Endothelial cell of umbilical vein (primary cell): ENCODE results near the gene SPATA31E1. TPM values are rescaled to one million over a fixed set of nuclear protein-coding genes. Genes with fewer than 3 reads are reported as not detected.
"Not testable (repeated sequence)": the region's sequence is repeated elsewhere in the genome, so short reads cannot be mapped to it uniquely, and the experiment has no call there.

Experiments used
- BruUV-seq: library from RNA; stranded (reverse); fragments of 400-500 nt; replicated peaks from 2 replicates; lab custom pipeline; 2021; lab: Mats Ljungman, UMichigan
- CTCF ChIA-PET: fragments of 300-600, 350-600 bp; sonication (Branson Sonifier 250); formaldehyde crosslinking; loops from one replicate; lab custom pipeline; 2021; ENCODE audit warnings: antibody characterized with exemption, inconsistent platforms; lab: Charles Lee
- POLR2A ChIA-PET: fragments of 300-600, 350-600 bp; sonication (Branson Sonifier 250); formaldehyde crosslinking; loops from one replicate; lab custom pipeline; 2021; ENCODE audit warnings: antibody characterized with exemption, inconsistent platforms; lab: Charles Lee
- DNase-seq: peaks from one replicate; pipeline ENCODE4 v3.0.0-alpha.2; 2011; ENCODE audit warnings: low read depth, low spot score
- FAIRE-seq: peaks from 2 replicates; lab custom pipeline; 2011; peaks lifted over from hg19 to GRCh38; lab: Jason Lieb, UNC
- H2AFZ ChIP-seq: 2 replicates; pipeline ENCODE4 v1.6.0; 2012; ENCODE audit warnings: low read depth, low read length, control low read depth, inconsistent platforms
- H3K27ac ChIP-seq: 2 replicates; pipeline ENCODE4 v1.5.1; 2011; ENCODE audit warnings: low read depth, mild to moderate bottlenecking, control low read depth, low read length, moderate library complexity; ENCODE audit not compliant: insufficient read depth
- H3K27me3 ChIP-seq, 2 experiments: 2 replicates each; pipeline versions ENCODE4 v1.6.0 to v1.6.1; 2011; ENCODE audit warnings: low read length in 2 of 2, mixed read lengths in 1 of 2; ENCODE audit not compliant: control insufficient read depth in 2 of 2, insufficient read depth in 2 of 2
- H3K36me3 ChIP-seq, 2 experiments: 2 replicates in 1 of 2; 3 replicates in 1 of 2; pipeline ENCODE4 v1.5.1; 2011; ENCODE audit warnings: low read length in 2 of 2, mild to moderate bottlenecking in 1 of 2, moderate library complexity in 1 of 2; ENCODE audit not compliant: control insufficient read depth in 2 of 2, insufficient read depth in 2 of 2; ENCODE audit errors: extremely low read depth in 1 of 2
- H3K4me1 ChIP-seq: 3 replicates; pipeline ENCODE4 v1.5.1; 2011; ENCODE audit warnings: mild to moderate bottlenecking, low read length; ENCODE audit not compliant: control insufficient read depth, insufficient read depth; ENCODE audit errors: extremely low read depth
- H3K4me2 ChIP-seq: 2 replicates; pipeline ENCODE4 v1.6.1; 2011; ENCODE audit warnings: low read length, control low read depth, mixed read lengths; ENCODE audit not compliant: insufficient read depth
- H3K4me3 ChIP-seq, 3 experiments: fragments of 200-600 bp in 1 of 3; sonication (generic), shearing (Covaris generic) in 1 of 3; replicated peaks in 1 of 3; 2 replicates each; pipeline ENCODE4 v1.5.1; 2011 to 2016; ENCODE audit warnings: control low read depth in 3 of 3, low read length in 3 of 3, mild to moderate bottlenecking in 2 of 3, inconsistent platforms in 1 of 3, low read depth in 1 of 3, moderate library complexity in 1 of 3; ENCODE audit not compliant: insufficient read depth in 1 of 3
- H3K79me2 ChIP-seq: 2 replicates; pipeline ENCODE4 v1.6.0; 2012; ENCODE audit warnings: low read length, inconsistent platforms; ENCODE audit not compliant: control insufficient read depth, insufficient read depth
- H3K9ac ChIP-seq: replicated peaks from 2 replicates; pipeline ENCODE3; 2011; ENCODE audit warnings: low read length, control low read depth; ENCODE audit not compliant: insufficient read depth; ENCODE audit errors: extremely low read depth
- H3K9me1 ChIP-seq: replicated peaks from 3 replicates; pipeline ENCODE4 v1.6.0; 2011; ENCODE audit warnings: mild to moderate bottlenecking, low read length; ENCODE audit not compliant: control insufficient read depth, insufficient read depth; ENCODE audit errors: extremely low read depth
- H3K9me3 ChIP-seq: replicated peaks from 2 replicates; pipeline ENCODE4 v1.5.1; 2012; ENCODE audit warnings: low read length, inconsistent platforms; ENCODE audit not compliant: control insufficient read depth, insufficient read depth
- H4K20me1 ChIP-seq: replicated peaks from 2 replicates; pipeline ENCODE3; 2011; ENCODE audit warnings: mild to moderate bottlenecking, low read length; ENCODE audit not compliant: control insufficient read depth, insufficient read depth; ENCODE audit errors: extremely low read depth
- EZH2 ChIP-seq: IDR thresholded peaks from 2 replicates; pipeline ENCODE4 v1.6.1; 2012; ENCODE audit warnings: borderline replicate concordance, low read depth, mild to moderate bottlenecking, moderate library complexity, low read length, inconsistent platforms; ENCODE audit not compliant: severe bottlenecking
- FOS ChIP-seq: IDR thresholded peaks from 2 replicates; pipeline ENCODE4 v1.6.1; 2011; ENCODE audit warnings: mild to moderate bottlenecking, low read length, moderate library complexity, borderline replicate concordance; ENCODE audit not compliant: insufficient read depth
- GATA2 ChIP-seq: IDR thresholded peaks from 2 replicates; pipeline ENCODE4 v1.7.0; 2011; ENCODE audit warnings: low read depth, mild to moderate bottlenecking, moderate library complexity, mixed read lengths, low read length; ENCODE audit not compliant: insufficient read length, insufficient read depth
- JUN ChIP-seq: IDR thresholded peaks from 2 replicates; pipeline ENCODE4 v1.6.1; 2011; ENCODE audit warnings: borderline replicate concordance, low read depth; ENCODE audit not compliant: insufficient read length, insufficient read depth
- MYC ChIP-seq: IDR thresholded peaks from one replicate; pipeline ENCODE4 v1.6.1; 2011; ENCODE audit warnings: mild to moderate bottlenecking, low read depth, low read length
- POLR2A ChIP-seq: IDR thresholded peaks from 2 replicates; pipeline ENCODE4 v1.6.1; 2012; ENCODE audit warnings: low read depth, mild to moderate bottlenecking, control low read depth, low read length
- POLR2AphosphoS5 ChIP-seq: IDR thresholded peaks from 2 replicates; pipeline ENCODE4 v1.6.1; 2012; ENCODE audit warnings: low read depth, mild to moderate bottlenecking, control low read depth, low read length, moderate library complexity; ENCODE audit not compliant: insufficient read depth
- dilution Hi-C: fragments of 300-500 bp; cut with MboI; formaldehyde crosslinking; loops from one replicate; pipeline ENCODE4 v1.15.0; 2019; ENCODE audit warnings: low sequenced_read_pairs; ENCODE audit not compliant: extremely low pct_ligation_motif_present
- intact Hi-C: fragments of 100-400 bp; cut with micrococcal nuclease; formaldehyde crosslinking; loops from one replicate; pipeline ENCODE4 v1.10.0; 2022
- polyA plus RNA-seq, 4 experiments: library from polyadenylated mRNA; depleted of rRNA in 3 of 4; stranded (reverse) in 3 of 4; unstranded in 1 of 4; fragments of >200 nt; gene quantifications; 2 replicates each; pipeline versions ENCODE4 v1.2.1 to v1.2.3, GENCODE V29; 2011 to 2012; ENCODE audit warnings: missing spikeins in 1 of 4
- total RNA-seq: library from RNA; stranded (reverse); gene quantifications from 2 replicates; pipeline ENCODE4 v1.2.3, GENCODE V29; 2021
- TF ChIP-seq, protein P1 (sequence below): IDR thresholded peaks from 2 replicates; pipeline ENCODE4 v1.6.1; 2011; ENCODE audit not compliant: insufficient read depth, insufficient read length
- TF ChIP-seq, protein P2 (sequence below), 2 donors: IDR thresholded peaks; 1 replicate in 1 of 2; 2 replicates in 1 of 2; pipeline ENCODE4 v1.5.1; 2011; ENCODE audit warnings: low read length in 2 of 2, mild to moderate bottlenecking in 2 of 2, moderate library complexity in 2 of 2, control low read depth in 1 of 2, inconsistent platforms in 1 of 2, low read depth in 1 of 2; ENCODE audit not compliant: insufficient read depth in 1 of 2; ENCODE audit errors: extremely low read depth in 1 of 2

SPATA31E1 gene
- total and polyA plus RNA-seq, 2 donors (not counting 3 experiments of a cell fraction or from before 2014, with no cell fraction given) = not detected

DNA sequence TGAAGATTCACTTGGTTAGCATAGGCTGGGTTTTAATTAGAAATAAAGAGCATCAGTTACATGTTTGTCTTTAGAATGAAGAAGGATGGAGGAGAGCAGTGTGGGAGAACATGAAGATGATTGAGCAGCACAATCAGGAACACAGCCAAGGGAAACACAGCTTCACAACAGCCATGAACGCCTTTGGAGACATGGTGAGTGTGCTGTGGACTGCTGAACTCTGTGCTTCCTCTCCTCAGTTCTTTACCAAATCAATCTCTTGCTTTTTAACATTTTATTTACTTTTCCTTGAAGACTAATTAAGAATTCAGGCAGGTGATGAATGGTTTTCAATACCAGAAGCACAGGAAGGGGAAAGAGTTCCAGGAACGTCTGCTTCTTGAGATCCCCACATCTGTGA, 38.2 kb upstream of the SPATA31E1 start:
- no TSS peak for BruUV-seq

DNA sequence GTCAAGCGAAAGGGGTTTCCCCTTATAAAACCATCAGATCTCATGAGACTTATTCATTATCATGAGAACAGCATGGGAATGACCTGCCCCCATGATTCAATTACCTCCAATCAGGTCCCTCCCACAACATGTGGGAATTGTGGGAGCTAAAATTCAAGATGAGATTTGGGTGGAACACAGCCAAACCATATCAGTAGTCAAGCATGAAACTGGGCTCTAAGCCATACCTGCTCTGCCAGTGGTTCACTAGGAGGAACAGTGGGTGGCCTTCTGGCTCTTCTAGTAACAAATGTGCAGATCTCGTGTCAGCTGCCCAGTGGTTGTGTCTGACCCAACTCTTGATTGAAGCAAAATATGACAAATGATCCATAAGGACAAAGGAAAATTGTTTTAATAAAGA, 34.9 kb upstream of the SPATA31E1 start:
- H3K9me3 ChIP-seq, H3K9me1 ChIP-seq, DNase-seq, H3K79me2 ChIP-seq, H3K9ac ChIP-seq, H4K20me1 ChIP-seq, H3K4me1 ChIP-seq, H2AFZ ChIP-seq, H3K36me3 ChIP-seq, BruUV-seq, H3K4me3 ChIP-seq, H3K27me3 ChIP-seq, H3K4me2 ChIP-seq, CTCF ChIA-PET, FAIRE-seq, H3K27ac ChIP-seq, dilution Hi-C loops, intact Hi-C loops, POLR2A ChIA-PET: not testable (repeated sequence)

More for the DNA sequence above, 38.2 kb upstream of the SPATA31E1 start:
- DNase-seq = no peak
- dilution Hi-C loops (no loop called here), intact Hi-C loops (no loop called here)
- ChIA-PET POLR2A (no interaction called here), CTCF (no interaction called here)
- Histone ChIP-seq H3K36me3 (no peaks in the 10 kb centered on the region), H4K20me1 (no peaks in the 10 kb centered on the region), H3K9me1 (no peaks in the 10 kb centered on the region), H3K4me3 (no peak overlapping the region), H3K4me1 (no peaks in the 10 kb centered on the region), H3K27ac (no peak overlapping the region), H3K9me3 (no peaks in the 10 kb centered on the region), H3K79me2 (no peaks in the 10 kb centered on the region), H3K9ac (no peak overlapping the region), H3K4me2 (no peak overlapping the region), H2AFZ (no peak overlapping the region), H3K27me3 (peaks cover 0 to 2% of the 10 kb centered on the region in 2 experiments)
- no peak for FAIRE-seq
- TF ChIP-seq, protein P1, sequence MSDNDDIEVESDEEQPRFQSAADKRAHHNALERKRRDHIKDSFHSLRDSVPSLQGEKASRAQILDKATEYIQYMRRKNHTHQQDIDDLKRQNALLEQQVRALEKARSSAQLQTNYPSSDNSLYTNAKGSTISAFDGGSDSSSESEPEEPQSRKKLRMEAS = no peak
- TF ChIP-seq EZH2 (no peak), GATA2 (no peak), JUN (no peak), FOS (no peak), POLR2AphosphoS5 (no peak), POLR2A (no peak), MYC (no peak)
- TF ChIP-seq, protein P2, sequence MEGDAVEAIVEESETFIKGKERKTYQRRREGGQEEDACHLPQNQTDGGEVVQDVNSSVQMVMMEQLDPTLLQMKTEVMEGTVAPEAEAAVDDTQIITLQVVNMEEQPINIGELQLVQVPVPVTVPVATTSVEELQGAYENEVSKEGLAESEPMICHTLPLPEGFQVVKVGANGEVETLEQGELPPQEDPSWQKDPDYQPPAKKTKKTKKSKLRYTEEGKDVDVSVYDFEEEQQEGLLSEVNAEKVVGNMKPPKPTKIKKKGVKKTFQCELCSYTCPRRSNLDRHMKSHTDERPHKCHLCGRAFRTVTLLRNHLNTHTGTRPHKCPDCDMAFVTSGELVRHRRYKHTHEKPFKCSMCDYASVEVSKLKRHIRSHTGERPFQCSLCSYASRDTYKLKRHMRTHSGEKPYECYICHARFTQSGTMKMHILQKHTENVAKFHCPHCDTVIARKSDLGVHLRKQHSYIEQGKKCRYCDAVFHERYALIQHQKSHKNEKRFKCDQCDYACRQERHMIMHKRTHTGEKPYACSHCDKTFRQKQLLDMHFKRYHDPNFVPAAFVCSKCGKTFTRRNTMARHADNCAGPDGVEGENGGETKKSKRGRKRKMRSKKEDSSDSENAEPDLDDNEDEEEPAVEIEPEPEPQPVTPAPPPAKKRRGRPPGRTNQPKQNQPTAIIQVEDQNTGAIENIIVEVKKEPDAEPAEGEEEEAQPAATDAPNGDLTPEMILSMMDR (IDR thresholded peaks at IDR 0.05; ENCODE audit: extremely low read depth in 1 of 2, insufficient read depth in 1 of 2, low read depth in 1 of 2, low read length in 2 of 2) = no peak
